ENCODE data around the gene PFN4.

The PFN4 gene

DNA sequence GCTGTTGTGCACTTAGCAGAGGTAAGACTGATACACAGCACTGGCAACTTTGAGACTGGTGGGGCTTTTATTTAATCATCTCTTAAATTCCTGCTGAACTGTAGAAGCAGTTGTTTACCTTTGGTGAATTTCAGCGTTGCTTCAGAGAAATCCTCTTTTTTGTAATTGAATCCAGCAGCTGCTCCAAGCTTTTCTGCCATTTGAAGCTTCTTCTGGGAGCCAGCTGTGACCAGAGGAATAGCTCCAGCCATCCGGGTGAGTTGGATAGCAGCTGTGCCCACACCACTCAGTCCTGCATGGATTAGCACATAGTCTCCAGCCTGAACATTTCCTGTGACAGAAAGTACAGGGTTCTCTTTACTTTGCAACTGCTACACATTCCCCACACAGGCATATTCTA lies 42.4 kb downstream of the PFN4 start:
- H3K27me3 ChIP-seq (ENCODE audit: insufficient read depth, low read length, poor library complexity): no peaks in the 10 kb centered on the region
- H3K27ac ChIP-seq (ENCODE audit: low read length): no peak overlapping the region
- DNase-seq (no peak), ATAC-seq (ENCODE audit: insufficient read depth, low read depth) (no peak)
- peaks cover 32% of the 10 kb centered on the region for H3K4me1 ChIP-seq (ENCODE audit: insufficient read depth, low read length)
- no peak overlapping the region for H2AFZ ChIP-seq (ENCODE audit: low read depth, low read length)
- no peaks in the 10 kb centered on the region for H4K20me1 ChIP-seq (ENCODE audit: insufficient read depth, low read length)
- no peaks in the 10 kb centered on the region for H3K9me3 ChIP-seq (ENCODE audit: insufficient read depth, low read length, severe bottlenecking)
- H3K4me3 ChIP-seq (ENCODE audit: low read depth in 1 of 2, low read length in 2 of 2): no peak overlapping the region
- no peak overlapping the region for H3K4me2 ChIP-seq (ENCODE audit: insufficient read depth, low read length)
- TF ChIP-seq, protein P1, sequence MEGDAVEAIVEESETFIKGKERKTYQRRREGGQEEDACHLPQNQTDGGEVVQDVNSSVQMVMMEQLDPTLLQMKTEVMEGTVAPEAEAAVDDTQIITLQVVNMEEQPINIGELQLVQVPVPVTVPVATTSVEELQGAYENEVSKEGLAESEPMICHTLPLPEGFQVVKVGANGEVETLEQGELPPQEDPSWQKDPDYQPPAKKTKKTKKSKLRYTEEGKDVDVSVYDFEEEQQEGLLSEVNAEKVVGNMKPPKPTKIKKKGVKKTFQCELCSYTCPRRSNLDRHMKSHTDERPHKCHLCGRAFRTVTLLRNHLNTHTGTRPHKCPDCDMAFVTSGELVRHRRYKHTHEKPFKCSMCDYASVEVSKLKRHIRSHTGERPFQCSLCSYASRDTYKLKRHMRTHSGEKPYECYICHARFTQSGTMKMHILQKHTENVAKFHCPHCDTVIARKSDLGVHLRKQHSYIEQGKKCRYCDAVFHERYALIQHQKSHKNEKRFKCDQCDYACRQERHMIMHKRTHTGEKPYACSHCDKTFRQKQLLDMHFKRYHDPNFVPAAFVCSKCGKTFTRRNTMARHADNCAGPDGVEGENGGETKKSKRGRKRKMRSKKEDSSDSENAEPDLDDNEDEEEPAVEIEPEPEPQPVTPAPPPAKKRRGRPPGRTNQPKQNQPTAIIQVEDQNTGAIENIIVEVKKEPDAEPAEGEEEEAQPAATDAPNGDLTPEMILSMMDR (IDR thresholded peaks at IDR 0.05; ENCODE audit: borderline replicate concordance, extremely low read depth, low read length, poor library complexity, severe bottlenecking): no peak
- no peak for TF ChIP-seq EZH2 (IDR thresholded peaks at IDR 0.05; ENCODE audit: borderline replicate concordance, low read depth, low read length, severe bottlenecking)
- no peaks in the 10 kb centered on the region for H3K36me3 ChIP-seq (ENCODE audit: insufficient read depth, low read length)
- peaks cover 5% of the 10 kb centered on the region for H3K79me2 ChIP-seq (ENCODE audit: insufficient read depth, low read length)
- no peak overlapping the region for H3K9ac ChIP-seq (ENCODE audit: low read depth, low read length)

DNA sequence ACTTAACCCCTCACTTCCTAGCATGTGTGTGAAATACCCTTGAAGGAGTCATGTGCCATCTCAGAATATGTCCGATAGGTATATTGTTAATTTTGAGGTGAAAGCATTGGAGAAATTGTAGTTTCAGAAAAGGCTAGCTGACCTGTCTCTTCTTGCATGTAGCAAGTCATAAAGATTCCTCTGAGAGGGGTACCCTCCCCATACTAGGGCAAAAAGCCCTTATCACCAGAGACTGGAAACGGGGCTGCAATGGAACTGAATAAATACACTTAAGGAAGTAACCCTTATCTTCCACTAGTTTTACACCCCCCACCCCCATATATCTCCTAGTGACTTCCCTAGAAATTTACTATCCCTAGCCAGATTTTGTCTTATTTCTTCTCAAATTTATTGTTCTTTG lies 45.3 kb downstream of the PFN4 start:
- DNase-seq (no peak), ATAC-seq (ENCODE audit: insufficient read depth, low read depth) (no peak)
- Histone ChIP-seq H3K79me2 (ENCODE audit: insufficient read depth, low read length) (peaks cover 33% of the 10 kb centered on the region), H4K20me1 (ENCODE audit: insufficient read depth, low read length) (peaks cover 3% of the 10 kb centered on the region; the same call in 1 of the 2 replicates), H3K27ac (ENCODE audit: low read length) (no peak overlapping the region), H3K4me3 (ENCODE audit: low read depth in 1 of 2, low read length in 2 of 2) (peak overlapping the region in 1 of 2 experiments; percentile 96; a peak in 2 of 4 replicates), H3K9me3 (ENCODE audit: insufficient read depth, low read length, severe bottlenecking) (no peaks in the 10 kb centered on the region), H3K27me3 (ENCODE audit: insufficient read depth, low read length, poor library complexity) (no peaks in the 10 kb centered on the region), H2AFZ (ENCODE audit: low read depth, low read length) (peak overlapping the region; percentile 98; the same call in 1 of the 2 replicates), H3K4me2 (ENCODE audit: insufficient read depth, low read length) (peak overlapping the region; percentile 78), H3K4me1 (ENCODE audit: insufficient read depth, low read length) (peaks cover 38% of the 10 kb centered on the region), H3K36me3 (ENCODE audit: insufficient read depth, low read length) (peaks cover 16% of the 10 kb centered on the region), H3K9ac (ENCODE audit: low read depth, low read length) (peak overlapping the region; percentile 81; the same call in 1 of the 2 replicates)
- TF ChIP-seq, protein P1 (IDR thresholded peaks at IDR 0.05; ENCODE audit: borderline replicate concordance, extremely low read depth, low read length, poor library complexity, severe bottlenecking): no peak
- TF ChIP-seq EZH2 (IDR thresholded peaks at IDR 0.05; ENCODE audit: borderline replicate concordance, low read depth, low read length, severe bottlenecking): no peak

DNA sequence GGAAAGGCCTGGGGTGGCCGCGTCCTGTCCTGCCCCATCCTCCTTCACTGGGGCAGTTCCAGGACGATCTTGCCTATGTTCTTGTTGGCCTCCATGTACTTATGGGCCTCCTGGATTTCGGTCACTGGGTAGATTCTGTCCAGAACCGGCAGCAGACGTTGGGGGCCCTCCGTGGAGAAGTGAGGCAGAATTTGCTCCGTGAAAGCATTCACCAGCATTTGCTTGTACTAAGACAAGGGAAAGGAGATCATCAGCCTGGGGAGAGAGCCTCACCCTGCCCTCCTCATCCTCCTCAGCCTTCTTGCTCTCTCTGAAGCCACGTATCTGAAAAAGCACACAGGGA lies 45.6 kb downstream of the PFN4 start:
- Histone ChIP-seq H3K36me3 (ENCODE audit: insufficient read depth, low read length) (peaks cover 19% of the 10 kb centered on the region), H4K20me1 (ENCODE audit: insufficient read depth, low read length) (peaks cover 3% of the 10 kb centered on the region; the same call in 1 of the 2 replicates), H3K9me3 (ENCODE audit: insufficient read depth, low read length, severe bottlenecking) (no peaks in the 10 kb centered on the region), H3K9ac (ENCODE audit: low read depth, low read length) (peak overlapping the region; percentile 81), H2AFZ (ENCODE audit: low read depth, low read length) (peak overlapping the region; percentile 98), H3K4me3 (ENCODE audit: low read depth in 1 of 2, low read length in 2 of 2) (peak overlapping the region; percentile 91 to 96; a peak in 3 of 4 replicates), H3K4me2 (ENCODE audit: insufficient read depth, low read length) (peak overlapping the region; percentile 78), H3K27ac (ENCODE audit: low read length) (no peak overlapping the region), H3K79me2 (ENCODE audit: insufficient read depth, low read length) (peaks cover 37% of the 10 kb centered on the region), H3K4me1 (ENCODE audit: insufficient read depth, low read length) (peaks cover 41% of the 10 kb centered on the region), H3K27me3 (ENCODE audit: insufficient read depth, low read length, poor library complexity) (no peaks in the 10 kb centered on the region)
- no peak for DNase-seq
- no peak for ATAC-seq (ENCODE audit: insufficient read depth, low read depth)
- TF ChIP-seq, protein P1 (IDR thresholded peaks at IDR 0.05; ENCODE audit: borderline replicate concordance, extremely low read depth, low read length, poor library complexity, severe bottlenecking): no peak
- no peak for TF ChIP-seq EZH2 (IDR thresholded peaks at IDR 0.05; ENCODE audit: borderline replicate concordance, low read depth, low read length, severe bottlenecking)
